ENCODE data around the gene KDM8. TPM values are rescaled to one million over a fixed set of nuclear protein-coding genes. Genes with fewer than 3 reads are reported as not detected.

KDM8 gene
- polyA plus RNA-seq, 4 donors = 6.7 to 9.9 (median 8.7) TPM

DNA sequence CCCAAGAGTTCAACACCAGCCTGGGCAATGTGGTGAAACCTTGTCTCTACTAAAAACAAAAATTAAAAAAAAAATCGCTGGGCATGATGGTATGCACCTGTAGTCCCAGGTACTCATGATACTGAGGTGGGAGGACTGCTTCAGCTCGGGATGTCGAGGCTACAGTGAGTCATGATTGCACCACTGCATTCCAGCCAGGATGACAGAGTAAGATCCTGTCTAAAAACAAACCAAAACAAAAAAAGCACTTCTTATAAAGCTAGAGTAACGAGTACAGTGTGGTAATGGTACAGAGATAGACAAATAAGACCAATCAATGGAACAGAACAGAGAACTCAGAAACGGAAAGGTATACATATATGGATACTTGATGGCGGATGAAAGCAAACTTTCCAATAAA lies 60.8 kb downstream of the KDM8 start:
- no peak for DNase-seq (ENCODE audit: low read depth in 4 of 4, low spot score in 3 of 4)

- DNase-seq (ENCODE audit: low read depth in 4 of 4, low spot score in 3 of 4) = no peak
These were observed 62.7 kb downstream of the KDM8 start for GRCh38 chr16:27265982-27266381.

DNA sequence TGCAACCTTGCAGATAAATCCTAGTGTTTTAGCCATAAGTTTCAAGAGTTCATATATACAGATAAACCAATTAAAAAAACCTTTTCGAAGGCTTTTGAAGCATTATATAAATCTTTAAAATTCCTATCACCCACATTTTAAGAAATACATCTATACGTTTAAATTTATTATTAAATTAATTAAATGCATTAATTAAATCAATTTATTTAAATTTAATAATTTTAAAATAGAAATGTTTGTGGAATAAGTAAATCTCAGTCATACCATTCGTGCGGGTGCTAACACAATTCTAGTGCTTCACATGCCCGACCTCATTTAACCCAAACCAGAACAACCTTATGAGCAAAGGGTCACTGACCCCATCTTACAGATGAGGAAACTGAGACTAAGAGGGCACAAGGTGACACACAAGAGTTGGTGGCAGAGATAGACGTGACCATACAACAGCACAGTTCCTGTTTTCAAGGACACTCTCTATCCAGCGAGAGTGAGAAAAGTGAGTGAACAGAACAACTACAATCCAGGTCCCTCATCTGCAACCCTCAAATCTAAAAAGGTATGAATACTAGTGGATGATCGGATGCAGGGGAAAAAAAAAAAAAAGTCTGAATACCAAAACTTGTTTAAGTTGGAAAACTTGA lies 63.8 kb downstream of the KDM8 start:
- DNase-seq (ENCODE audit: low read depth in 4 of 4, low spot score in 3 of 4) = no peak

GRCh38 chr16:27268376-27269299 lies 65.3 kb downstream of the KDM8 start, which contains the start of gene NSMCE1:
Gene NSMCE1 (minus strand): TSS chr16:27268772. CDS start chr16:27257570, 11,202 bp downstream.
- DNase-seq (ENCODE audit: low read depth in 4 of 4, low spot score in 3 of 4) = peak; percentile 87 to 94 (median 90)

GRCh38 chr16:27269300-27270150 lies 66.2 kb downstream of the KDM8 start:
- DNase-seq (ENCODE audit: low read depth in 4 of 4, low spot score in 3 of 4) = no peak

GRCh38 chr16:27270349-27270748 lies 67.0 kb downstream of the KDM8 start:
- no peak for DNase-seq (ENCODE audit: low read depth in 4 of 4, low spot score in 3 of 4)

Other genes starting within 250 kb of the KDM8 start
- gene C16orf82, start 136.6 kb upstream of the KDM8 start, polyA plus RNA-seq (ENCODE audit: insufficient read length in 4 of 4) = not detected
- 10 to 100 TPM; 52.9 to 94.8 (median 73.6) TPM for gene NSMCE1, start 65.2 kb downstream of the KDM8 start, polyA plus RNA-seq (ENCODE audit: insufficient read length in 4 of 4)
- 10 to 100 TPM; 13.2 to 20.5 (median 15.5) TPM for gene IL4R, start 110.4 kb downstream of the KDM8 start, polyA plus RNA-seq (ENCODE audit: insufficient read length in 4 of 4)
- gene IL21R, start 198.6 kb downstream of the KDM8 start, polyA plus RNA-seq (ENCODE audit: insufficient read length in 4 of 4) = under 1 TPM; 0.14 to 0.34 (median 0.28) TPM